HepG2 (cell line): ENCODE data around the gene SAMM50. TPM values are rescaled to one million over a fixed set of nuclear protein-coding genes. Genes with fewer than 3 reads are reported as not detected.

Source experiments
- AGO2 ChIP-seq: fragments of 200-400 bp; formaldehyde crosslinking; optimal IDR thresholded peaks from 2 replicates; pipeline ENCODE3; 2017; ENCODE audit warnings: mild to moderate bottlenecking, low read depth, low read length, moderate library complexity
- ASH2L ChIP-seq: fragments of 300-600, 200-600 bp; sonication (generic); IDR thresholded peaks from 2 replicates; pipeline ENCODE4 v1.7.0; 2017; ENCODE audit warnings: low read depth, mild to moderate bottlenecking, moderate library complexity, mixed read lengths, low read length; ENCODE audit not compliant: insufficient read length
- CAMTA2 ChIP-seq: sonication (generic); formaldehyde crosslinking; IDR thresholded peaks from 2 replicates; pipeline ENCODE4 v1.4.0; 2020; ENCODE audit warnings: mild to moderate bottlenecking, missing genetic modification reagents, borderline replicate concordance
- FLYWCH1 ChIP-seq: sonication (generic); formaldehyde crosslinking; IDR thresholded peaks from 2 replicates; pipeline ENCODE4 v1.8.1; 2023; ENCODE audit warnings: mild to moderate bottlenecking, missing genetic modification reagents
- GATA4 ChIP-seq: sonication (generic); IDR thresholded peaks from 2 replicates; pipeline ENCODE4 v1.6.1; 2016; ENCODE audit warnings: antibody characterized with exemption, low read depth, borderline replicate concordance
- HMG20B ChIP-seq: conservative IDR thresholded peaks from 2 replicates; pipeline ENCODE4 v1.6.1; 2016; ENCODE audit warnings: missing genetic modification reagents, missing compliant biosample characterization
- KLF6 ChIP-seq: IDR thresholded peaks from 2 replicates; pipeline ENCODE4 v1.8.0; 2016; ENCODE audit warnings: missing biosample characterization, missing genetic modification reagents
- NAIF1 ChIP-seq: sonication (generic); formaldehyde crosslinking; IDR thresholded peaks from 2 replicates; pipeline ENCODE4 v1.5.0; 2020; ENCODE audit warnings: mild to moderate bottlenecking, missing genetic modification reagents, borderline replicate concordance
- PAWR ChIP-seq: sonication (generic); formaldehyde crosslinking; IDR thresholded peaks from 2 replicates; pipeline ENCODE4 v1.4.0; 2020; ENCODE audit warnings: missing genetic modification reagents, mild to moderate bottlenecking, borderline replicate concordance
- POGZ ChIP-seq: sonication (generic); formaldehyde crosslinking; IDR thresholded peaks from 2 replicates; pipeline ENCODE4 v1.4.0; 2020; ENCODE audit warnings: mild to moderate bottlenecking, missing genetic modification reagents
- RFXANK ChIP-seq: IDR thresholded peaks from 2 replicates; pipeline ENCODE4 v1.6.1; 2016
- SOX13 ChIP-seq, 3 experiments: fragments of 450-650 bp in 1 of 3; sonication (generic) in 1 of 3; formaldehyde crosslinking in 1 of 3; IDR thresholded peaks in 2 of 3; conservative IDR thresholded peaks in 1 of 3; 2 replicates each; pipeline versions ENCODE4 v1.5.0 to v1.6.1; 2016 to 2020; ENCODE audit warnings: antibody characterized with exemption in 1 of 3, mild to moderate bottlenecking in 1 of 3, missing compliant biosample characterization in 1 of 3, missing genetic modification reagents in 1 of 3, moderate library complexity in 1 of 3
- SP140L ChIP-seq: sonication (generic); formaldehyde crosslinking; IDR thresholded peaks from 2 replicates; pipeline ENCODE4 v1.4.0; 2020; ENCODE audit warnings: missing genetic modification reagents, borderline replicate concordance
- ZNF10 ChIP-seq: sonication (generic); formaldehyde crosslinking; IDR thresholded peaks from 2 replicates; pipeline ENCODE4 v1.4.0; 2020; ENCODE audit warnings: mild to moderate bottlenecking, low read depth, missing genetic modification reagents, borderline replicate concordance
- ZNF230 ChIP-seq: sonication (generic); formaldehyde crosslinking; IDR thresholded peaks from 2 replicates; pipeline ENCODE4 v1.4.0; 2020; ENCODE audit warnings: mild to moderate bottlenecking, missing genetic modification reagents
- ZNF431 ChIP-seq: sonication (generic); formaldehyde crosslinking; IDR thresholded peaks from 2 replicates; pipeline ENCODE4 v1.9.0; 2022; ENCODE audit warnings: missing genetic modification reagents, low read depth, mild to moderate bottlenecking, borderline replicate concordance
- ZNF510 ChIP-seq: sonication (generic); formaldehyde crosslinking; IDR thresholded peaks from 2 replicates; pipeline ENCODE4 v1.4.0; 2020; ENCODE audit warnings: low read depth, mild to moderate bottlenecking, missing genetic modification reagents
- ZNF607 ChIP-seq: sonication (generic); formaldehyde crosslinking; IDR thresholded peaks from 2 replicates; pipeline ENCODE4 v1.5.1; 2020; ENCODE audit warnings: missing genetic modification reagents, mild to moderate bottlenecking, borderline replicate concordance
- polyA plus RNA-seq, 8 experiments: library from polyadenylated mRNA; depleted of rRNA in 3 of 8; stranded (reverse) in 7 of 8; unstranded in 1 of 8; fragments of >200 nt; fragmentation: Illumina TruSeq in 4 of 8; extraction: Trizol in 4 of 8; gene quantifications; 2 replicates each; pipeline versions ENCODE4 v1.2.1 to v1.2.3, GENCODE V29; 2011 to 2016; ENCODE audit warnings: low read depth in 4 of 8, missing spikeins in 1 of 8, mixed read lengths in 1 of 8; ENCODE audit not compliant: insufficient read depth in 1 of 8
- total RNA-seq, 5 experiments: library from RNA; depleted of rRNA; stranded (reverse); fragments of >200 nt; fragmentation: Illumina TruSeq; extraction: Trizol; gene quantifications; 2 replicates each; pipeline ENCODE4 v1.2.3, GENCODE V29; 2016; ENCODE audit warnings: low read depth in 1 of 5
- TF ChIP-seq, protein P1 (sequence below): sonication (generic); formaldehyde crosslinking; conservative IDR thresholded peaks from 2 replicates; pipeline ENCODE4 v1.4.0; 2020; ENCODE audit warnings: missing genetic modification reagents
- TF ChIP-seq, protein P2 (sequence below): sonication (generic); formaldehyde crosslinking; IDR thresholded peaks from 2 replicates; pipeline ENCODE4 v1.8.1; 2023; ENCODE audit warnings: mild to moderate bottlenecking, missing genetic modification reagents
- TF ChIP-seq, protein P3 (sequence below): sonication (generic); formaldehyde crosslinking; IDR thresholded peaks from 2 replicates; pipeline ENCODE4 v1.8.0; 2022; ENCODE audit warnings: mild to moderate bottlenecking, missing genetic modification reagents, borderline replicate concordance
- TF ChIP-seq, protein P4 (sequence below): sonication (generic); formaldehyde crosslinking; IDR thresholded peaks from 2 replicates; pipeline ENCODE4 v1.5.0; 2020; ENCODE audit warnings: missing genetic modification reagents, mild to moderate bottlenecking, borderline replicate concordance

Gene SAMM50
- total and polyA plus RNA-seq, 2 of the 13 experiments (the other 11 are each of a cell fraction or from before 2014, with no cell fraction given) = 34.7 to 63.4 TPM

DNA sequence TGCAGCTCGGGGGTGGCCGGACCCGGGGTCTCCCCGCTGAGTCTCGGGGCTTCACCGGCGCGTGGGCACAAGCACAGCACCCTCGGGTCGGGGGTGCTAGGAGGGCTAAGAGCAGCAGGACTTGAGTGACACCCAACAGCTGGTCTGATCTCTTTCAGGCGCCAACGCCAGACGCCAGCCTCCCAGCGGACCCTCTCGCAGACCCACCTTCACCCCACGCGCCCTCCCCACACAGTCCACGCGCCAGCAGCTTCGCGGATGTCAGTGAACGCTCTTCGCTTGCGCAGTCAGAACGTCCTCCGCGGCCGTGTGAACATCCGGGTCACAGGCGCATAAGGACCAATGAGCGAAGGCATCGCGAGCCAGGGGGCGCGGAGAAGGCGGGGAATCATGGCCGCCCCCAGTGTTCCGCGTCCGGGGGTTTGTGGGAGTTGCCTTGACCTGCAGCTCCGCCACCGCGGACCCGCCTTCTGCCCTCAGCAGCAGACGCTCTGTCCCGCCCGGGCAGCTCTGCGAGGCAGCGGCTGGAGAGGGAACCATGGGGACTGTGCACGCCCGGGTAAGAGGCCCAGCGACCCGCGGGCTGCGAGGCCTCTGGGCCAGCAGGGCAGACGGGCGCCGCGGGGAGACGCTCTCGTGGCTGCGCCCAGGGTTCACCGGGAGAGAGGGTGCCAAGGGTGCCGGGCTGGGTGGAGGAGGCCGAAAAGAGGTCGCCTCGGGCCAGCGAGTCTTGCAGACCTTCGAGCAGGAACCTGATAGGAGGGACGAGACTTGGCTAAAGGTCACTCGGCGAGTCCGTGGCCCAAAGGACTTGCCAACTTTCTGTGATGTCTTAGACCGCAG, at the start of gene SAMM50 (continued):
- TF ChIP-seq, protein P1, sequence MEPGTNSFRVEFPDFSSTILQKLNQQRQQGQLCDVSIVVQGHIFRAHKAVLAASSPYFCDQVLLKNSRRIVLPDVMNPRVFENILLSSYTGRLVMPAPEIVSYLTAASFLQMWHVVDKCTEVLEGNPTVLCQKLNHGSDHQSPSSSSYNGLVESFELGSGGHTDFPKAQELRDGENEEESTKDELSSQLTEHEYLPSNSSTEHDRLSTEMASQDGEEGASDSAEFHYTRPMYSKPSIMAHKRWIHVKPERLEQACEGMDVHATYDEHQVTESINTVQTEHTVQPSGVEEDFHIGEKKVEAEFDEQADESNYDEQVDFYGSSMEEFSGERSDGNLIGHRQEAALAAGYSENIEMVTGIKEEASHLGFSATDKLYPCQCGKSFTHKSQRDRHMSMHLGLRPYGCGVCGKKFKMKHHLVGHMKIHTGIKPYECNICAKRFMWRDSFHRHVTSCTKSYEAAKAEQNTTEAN (CRISPR knock-in tag) = no peak
- TF ChIP-seq NAIF1 (CRISPR knock-in tag) (peak; percentile 48; the same call in 1 of the 2 replicates), ZNF230 (peak; percentile 91), SP140L (CRISPR knock-in tag) (no peak), GATA4 (peak; percentile 45; the same call in 1 of the 2 replicates), ZNF431 (CRISPR knock-in tag) (0 out of 2 replicates have a peak, but pooled peaks have one; percentile 52), FLYWCH1 (CRISPR knock-in tag) (no peak), POGZ (CRISPR knock-in tag) (peak; percentile 60), ZNF607 (CRISPR knock-in tag) (0 out of 2 replicates have a peak, but pooled peaks have one; percentile 31), ASH2L (peak; percentile 78), ZNF10 (CRISPR knock-in tag) (no peak; the same call in 1 of the 2 replicates), SOX13 (IDR thresholded peaks at IDR 0.05) (no peak; the same call in 1 of the 2 replicates), SOX13 (CRISPR knock-in tag; conservative IDR thresholded peaks at IDR 0.05 in 1 of 2, IDR thresholded peaks at IDR 0.05 in 1 of 2) (peak in 1 of 2 experiments; percentile 24; a peak in 1 of 4 replicates), ZNF510 (CRISPR knock-in tag) (0 out of 2 replicates have a peak, but pooled peaks have one; percentile 32), KLF6 (CRISPR knock-in tag) (no peak; the same call in 1 of the 2 replicates), AGO2 (peak; percentile 79), PAWR (CRISPR knock-in tag) (no peak), CAMTA2 (CRISPR knock-in tag) (0 out of 2 replicates have a peak, but pooled peaks have one; percentile 60), RFXANK (CRISPR knock-in tag) (no peak), HMG20B (no peak)
- TF ChIP-seq, protein P2, sequence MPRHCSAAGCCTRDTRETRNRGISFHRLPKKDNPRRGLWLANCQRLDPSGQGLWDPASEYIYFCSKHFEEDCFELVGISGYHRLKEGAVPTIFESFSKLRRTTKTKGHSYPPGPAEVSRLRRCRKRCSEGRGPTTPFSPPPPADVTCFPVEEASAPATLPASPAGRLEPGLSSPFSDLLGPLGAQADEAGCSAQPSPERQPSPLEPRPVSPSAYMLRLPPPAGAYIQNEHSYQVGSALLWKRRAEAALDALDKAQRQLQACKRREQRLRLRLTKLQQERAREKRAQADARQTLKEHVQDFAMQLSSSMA = no peak
- TF ChIP-seq, protein P3, sequence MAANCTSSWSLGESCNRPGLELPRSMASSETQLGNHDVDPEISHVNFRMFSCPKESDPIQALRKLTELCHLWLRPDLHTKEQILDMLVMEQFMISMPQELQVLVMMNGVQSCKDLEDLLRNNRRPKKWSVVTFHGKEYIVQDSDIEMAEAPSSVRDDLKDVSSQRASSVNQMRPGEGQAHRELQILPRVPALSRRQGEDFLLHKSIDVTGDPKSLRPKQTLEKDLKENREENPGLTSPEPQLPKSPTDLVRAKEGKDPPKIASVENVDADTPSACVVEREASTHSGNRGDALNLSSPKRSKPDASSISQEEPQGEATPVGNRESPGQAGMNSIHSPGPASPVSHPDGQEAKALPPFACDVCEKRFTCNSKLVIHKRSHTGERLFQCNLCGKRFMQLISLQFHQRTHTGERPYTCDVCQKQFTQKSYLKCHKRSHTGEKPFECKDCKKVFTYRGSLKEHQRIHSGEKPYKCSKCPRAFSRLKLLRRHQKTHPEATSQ = no peak
- TF ChIP-seq, protein P4, sequence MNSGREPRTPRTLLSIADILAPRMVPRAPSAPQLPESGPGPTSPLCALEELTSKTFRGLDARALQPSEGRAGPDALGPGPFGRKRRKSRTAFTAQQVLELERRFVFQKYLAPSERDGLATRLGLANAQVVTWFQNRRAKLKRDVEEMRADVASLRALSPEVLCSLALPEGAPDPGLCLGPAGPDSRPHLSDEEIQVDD (CRISPR knock-in tag) = peak; percentile 93
